Measurements from ENCODE around the gene IRF2BP1. TPM values are rescaled to one million over a fixed set of nuclear protein-coding genes. Genes with fewer than 3 reads are reported as not detected.

Gene IRF2BP1
- total and polyA plus RNA-seq, 2 of the 13 experiments (the other 11 are each of a cell fraction or from before 2014, with no cell fraction given), result 4.3 to 14.3 TPM

DNA sequence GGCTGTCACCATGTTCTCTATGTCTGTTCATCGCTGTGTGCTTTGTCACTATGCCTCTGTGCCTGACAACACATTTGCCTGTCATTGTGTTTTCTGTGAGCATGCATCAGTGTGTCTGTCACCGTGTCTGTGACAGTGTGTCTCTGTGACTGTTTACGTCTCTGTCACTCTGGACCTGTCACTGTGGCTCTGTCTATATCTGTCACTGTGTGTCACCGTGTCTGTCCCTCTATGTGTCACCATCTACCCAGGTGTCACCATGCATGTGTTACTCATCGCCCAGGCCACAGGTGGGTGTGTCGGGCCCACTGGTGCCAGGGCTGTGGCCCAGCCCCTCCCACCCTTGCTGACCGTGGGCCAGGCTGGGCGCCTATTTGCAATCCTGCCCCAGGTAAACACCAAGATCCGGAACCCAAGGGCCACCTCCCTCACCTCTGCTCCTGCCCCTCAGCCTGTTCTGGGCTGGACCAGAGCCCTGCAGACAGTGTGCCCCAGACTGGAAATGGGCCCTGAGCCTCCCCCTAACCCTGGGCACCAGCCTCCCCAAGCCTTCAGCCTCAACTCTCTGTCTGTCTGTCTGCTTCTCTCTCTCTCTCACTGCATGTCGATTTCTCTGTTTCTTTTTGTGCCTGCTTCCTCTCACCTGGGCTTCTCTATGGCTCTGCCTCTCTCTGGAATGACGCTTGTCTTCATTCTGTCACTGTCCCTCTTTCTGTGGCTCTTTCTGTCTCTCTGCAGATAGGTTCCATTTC is 7.7 kb downstream of the IRF2BP1 start (continued):
- TF ChIP-seq YY1 (IDR thresholded peaks at IDR 0.05; ENCODE audit: insufficient read depth, insufficient replicate concordance, low read depth, low read length), result no peak
- no peak for TF ChIP-seq CREM (IDR thresholded peaks at IDR 0.05)
- TF ChIP-seq CREM (CRISPR knock-in tag; IDR thresholded peaks at IDR 0.05), result no peak
- TF ChIP-seq HNF4G (IDR thresholded peaks at IDR 0.05; ENCODE audit: borderline replicate concordance, low read depth, low read length), result no peak
- no peak; the same call in 1 of the 2 replicates for TF ChIP-seq HNF4G (CRISPR knock-in tag; IDR thresholded peaks at IDR 0.05; ENCODE audit: borderline replicate concordance, low read depth)
- TF ChIP-seq ZNF383 (CRISPR knock-in tag; IDR thresholded peaks at IDR 0.05; ENCODE audit: borderline replicate concordance), result no peak
- peak; percentile 29; the same call in 1 of the 2 replicates for TF ChIP-seq RBFOX2 (IDR thresholded peaks at IDR 0.05; ENCODE audit: low read depth, low read length)
- TF ChIP-seq FOXK1 (CRISPR knock-in tag; IDR thresholded peaks at IDR 0.05; ENCODE audit: borderline replicate concordance, low read depth), result peak; percentile 61; the same call in 1 of the 2 replicates

- no peak overlapping the region for H2AFZ ChIP-seq (ENCODE audit: low read length)
- in situ Hi-C loops (cut with HindIII; ENCODE audit: extremely low pct_ligation_motif_present, low pct_unique_long_range_greater_than_20kb), result no loop called here
- intact Hi-C loops (cut with micrococcal nuclease; ENCODE audit: unreplicated experiment), result no loop called here
- H3K4me3 ChIP-seq (replicated peaks in 1 of 3; ENCODE audit: insufficient read depth in 1 of 3, low read depth in 2 of 3, low read length in 3 of 3), result peak overlapping the region; percentile 43 to 69 (median 51)
- WGBS (ENCODE audit: low lambda C conversion rate), result under 1% methylated on average over 29 of the region's 41 CpGs
- H3K9me3 ChIP-seq (ENCODE audit: low read length), result no peaks in the 10 kb centered on the region
- peaks cover 7% of the 10 kb centered on the region for H3K79me2 ChIP-seq (ENCODE audit: insufficient read depth, low read length)
- H3K36me3 ChIP-seq (replicated peaks in 1 of 2; ENCODE audit: control insufficient read depth in 1 of 2, insufficient read depth in 2 of 2, low read length in 2 of 2), result peaks cover 0 to 5% of the 10 kb centered on the region in 2 experiments; a peak in 2 of 5 replicates
- H3K9ac ChIP-seq (ENCODE audit: insufficient read depth, low read depth, low read length), result peak overlapping the region; percentile 78
- H3K27me3 ChIP-seq (ENCODE audit: control insufficient read depth in 1 of 2, insufficient read depth in 2 of 2, low read length in 2 of 2), result no peaks in the 10 kb centered on the region
- peaks cover 95% of the 10 kb centered on the region for H3K4me1 ChIP-seq (ENCODE audit: insufficient read depth, low read length)
- BruUV-seq (replicated peaks), result no TSS peak
- peak overlapping the region; percentile 94 for H3K27ac ChIP-seq (ENCODE audit: extremely low read length, insufficient read depth, low read length)
- peak overlapping the region; percentile 90 for H3K4me2 ChIP-seq (ENCODE audit: low read depth, low read length)
- ChIA-PET CTCF (ENCODE audit: low intra/inter-chr PET ratio, low total read pairs) (no interaction called here), POLR2A (interaction anchor here (0.6 to 2.8 kb wide), 5 partner anchors 8 to 107 kb away, joined by 3 to 35 read pairs (median 6); partner anchors contain the start of genes FOXA3, SIX5 and SYMPK)
- H4K20me1 ChIP-seq (ENCODE audit: insufficient read depth, low read length), result no peaks in the 10 kb centered on the region
- FAIRE-seq (no peak), ATAC-seq (peak; percentile 60), DNase-seq (ENCODE audit: low spot score) (peak; percentile 77)
- no peak for TF ChIP-seq ZNF431 (CRISPR knock-in tag; IDR thresholded peaks at IDR 0.05; ENCODE audit: borderline replicate concordance, low read depth)
- TF ChIP-seq ZSCAN22 (CRISPR knock-in tag; IDR thresholded peaks at IDR 0.05), result 0 out of 2 replicates have a peak, but pooled peaks have one; percentile 11
- no peak for TF ChIP-seq CREB3 (CRISPR knock-in tag; IDR thresholded peaks at IDR 0.05)
- peak; percentile 37; the same call in 1 of the 2 replicates for TF ChIP-seq THAP11 (CRISPR knock-in tag; IDR thresholded peaks at IDR 0.05)
- 0 out of 2 replicates have a peak, but pooled peaks have one; percentile 6 for TF ChIP-seq TCF7 (IDR thresholded peaks at IDR 0.05; ENCODE audit: low read depth)
- peak; percentile 32; the same call in 1 of the 2 replicates for TF ChIP-seq ZNF441 (CRISPR knock-in tag; IDR thresholded peaks at IDR 0.05; ENCODE audit: borderline replicate concordance)
- TF ChIP-seq AHR (CRISPR knock-in tag; IDR thresholded peaks at IDR 0.05), result 0 out of 2 replicates have a peak, but pooled peaks have one; percentile 14
- peak; percentile 65; the same call in 1 of the 2 replicates for TF ChIP-seq ETV5 (CRISPR knock-in tag; IDR thresholded peaks at IDR 0.05; ENCODE audit: borderline replicate concordance)
- TF ChIP-seq ZNF205 (CRISPR knock-in tag; IDR thresholded peaks at IDR 0.05), result 0 out of 2 replicates have a peak, but pooled peaks have one; percentile 29
- peak; percentile 47; the same call in 1 of the 2 replicates for TF ChIP-seq TFE3 (CRISPR knock-in tag; IDR thresholded peaks at IDR 0.05)
- TF ChIP-seq ZNF430 (CRISPR knock-in tag; IDR thresholded peaks at IDR 0.05), result 0 out of 2 replicates have a peak, but pooled peaks have one; percentile 69
- 0 out of 2 replicates have a peak, but pooled peaks have one; percentile 51 for TF ChIP-seq CCDC6 (CRISPR knock-in tag; IDR thresholded peaks at IDR 0.05)
Measured at GRCh38 chr19:45876411-45877197, 9.3 kb downstream of the IRF2BP1 start.

Measured in HepG2 (cell line).